Stimulated activated CD4-positive, alpha-beta T cell treated with anti-CD3 and anti-CD28 coated beads, Interleukin-4, amount 100 ng/mL, for 24 hours (primary cell): ENCODE data around the gene CNMD.
"Not testable (repeated sequence)": the region's sequence is repeated elsewhere in the genome, so short reads cannot be mapped to it uniquely, and the experiment has no call there.

Experiments
- DNase-seq: peaks from one replicate; pipeline ENCODE4 v3.0.0-alpha.2; 2020

CNMD gene

DNA sequence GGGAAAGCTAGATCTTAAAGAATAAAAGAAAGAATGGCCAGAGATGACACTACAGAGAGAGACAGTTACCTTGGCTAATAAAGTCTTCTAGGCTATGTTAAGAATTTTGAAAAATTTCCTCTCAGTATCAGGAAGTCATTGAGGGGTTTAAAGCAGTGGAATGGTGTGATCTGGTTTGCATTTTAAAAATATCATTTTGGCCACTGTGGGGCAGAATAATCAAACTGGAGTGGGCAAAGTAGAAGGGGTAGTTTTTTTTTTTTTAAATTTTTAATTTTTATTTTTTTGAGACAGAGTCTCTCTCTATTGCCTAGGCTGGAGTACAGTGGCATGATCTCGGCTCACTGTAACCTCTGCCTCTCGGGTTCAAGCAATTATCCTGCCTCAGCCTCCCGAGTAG, 4.4 kb upstream of the CNMD start:
- no peak for DNase-seq

DNA sequence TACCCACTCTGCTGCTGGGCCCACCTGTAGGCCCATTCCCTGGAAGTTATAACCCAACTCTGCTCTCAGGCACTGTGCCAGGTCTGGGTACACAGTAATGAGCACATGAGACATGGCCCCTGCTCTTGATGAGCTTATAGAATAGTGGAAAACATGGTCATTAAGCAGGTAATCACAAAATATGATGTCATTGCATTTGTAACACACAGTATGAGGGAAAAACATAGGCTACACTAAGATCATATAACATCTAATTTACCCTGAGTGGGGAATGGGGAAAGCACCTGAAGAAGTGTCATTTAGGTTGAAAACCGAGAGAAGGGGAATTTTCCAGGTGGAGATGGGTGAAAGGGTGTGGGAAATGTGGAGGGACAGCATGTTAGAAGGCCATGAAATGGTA, 3.9 kb upstream of the CNMD start:
- DNase-seq, result no peak

DNA sequence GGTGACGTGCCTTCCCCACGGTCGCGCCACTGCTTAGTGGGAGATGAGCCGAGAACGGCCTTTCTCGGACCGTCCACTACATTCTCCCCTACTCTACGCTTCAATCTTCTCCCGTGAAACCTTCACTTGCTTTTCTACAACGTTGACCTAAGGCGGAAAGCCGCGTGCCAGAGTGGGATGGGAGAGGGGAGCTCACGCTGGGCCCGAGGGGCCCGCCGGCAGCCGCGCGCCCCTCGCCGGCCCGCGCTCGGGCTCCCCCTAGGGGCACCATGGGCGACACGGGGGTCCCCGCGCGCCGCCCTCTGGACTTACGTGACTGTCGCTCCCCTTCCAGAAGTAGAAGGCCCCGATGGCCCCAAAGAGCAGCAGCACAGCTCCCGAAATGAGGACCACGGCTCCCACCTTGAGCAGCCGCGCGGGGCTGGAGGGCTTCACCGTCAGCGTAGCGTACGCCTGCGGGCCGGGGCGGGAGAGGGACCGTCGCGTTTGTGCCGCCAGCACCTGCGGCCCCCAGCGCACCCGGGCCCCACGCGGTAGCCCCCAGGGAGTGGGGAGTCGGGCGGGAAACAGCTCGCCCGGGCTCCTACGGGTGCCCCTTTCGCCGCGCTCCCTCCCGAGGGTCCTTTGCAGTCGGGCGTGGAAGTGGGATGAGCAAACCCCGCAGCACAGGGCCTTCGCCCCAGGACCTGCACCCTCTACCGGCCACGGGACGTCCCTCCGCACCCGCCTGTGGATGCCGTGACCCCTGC, 727 bp downstream of the CNMD start:
- no peak for DNase-seq

DNA sequence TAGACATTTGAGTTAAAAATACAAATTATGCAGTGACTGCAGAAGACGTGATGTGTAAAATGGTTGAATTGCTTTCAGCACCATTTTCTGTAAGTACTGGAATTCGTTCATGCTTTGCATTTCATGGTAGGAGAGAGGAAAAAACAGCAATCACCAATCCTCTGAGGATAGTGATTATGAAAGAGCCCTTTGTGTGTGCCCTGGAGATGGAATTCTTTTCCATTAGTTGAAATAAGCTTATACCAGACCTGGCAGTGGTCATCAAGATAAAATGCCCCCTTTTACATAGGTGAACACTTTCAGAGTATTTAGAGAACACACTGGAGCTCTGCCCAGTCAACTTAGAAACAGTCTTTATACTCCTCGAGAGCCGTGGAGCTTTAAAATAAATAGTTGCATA, 1.7 kb downstream of the CNMD start:
- no peak for DNase-seq

DNA sequence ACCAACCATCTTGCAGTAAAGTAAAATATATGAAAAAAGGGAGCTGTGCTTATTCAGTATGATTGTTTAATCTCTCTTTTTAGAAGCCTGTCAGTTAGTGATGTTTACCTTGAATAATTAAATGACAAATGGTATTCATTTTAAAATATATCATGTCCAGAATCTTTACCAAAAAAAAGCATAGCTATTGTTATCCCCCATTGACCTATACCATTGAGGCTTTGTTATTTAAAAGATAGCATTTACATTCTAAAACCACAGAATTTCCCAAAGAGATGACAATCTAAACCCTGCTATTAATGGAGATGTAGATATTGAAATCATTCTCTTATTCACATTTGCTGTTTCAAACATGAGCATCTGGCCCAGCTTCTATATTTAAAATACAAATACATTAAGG, 2.2 kb downstream of the CNMD start:
- no peak for DNase-seq

DNA sequence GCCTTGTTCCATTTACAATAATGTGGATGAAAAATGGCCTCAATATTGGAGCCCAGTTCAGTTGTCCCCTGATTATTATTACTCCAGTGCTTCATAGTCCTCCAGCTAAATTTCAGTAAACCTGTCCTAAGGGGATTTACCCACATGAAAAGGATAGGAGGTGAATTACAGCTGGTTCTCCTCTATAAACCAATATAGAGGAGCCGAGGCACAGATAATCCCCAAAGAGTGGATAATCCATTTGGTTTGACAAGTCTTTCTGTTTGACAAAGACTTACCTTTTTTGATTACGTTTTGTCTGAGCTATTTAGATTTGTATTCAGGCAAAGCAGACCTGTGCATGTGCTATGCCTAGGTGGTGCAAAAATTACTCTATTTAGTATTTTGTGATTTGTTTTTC, 2.7 kb downstream of the CNMD start:
- no peak for DNase-seq

DNA sequence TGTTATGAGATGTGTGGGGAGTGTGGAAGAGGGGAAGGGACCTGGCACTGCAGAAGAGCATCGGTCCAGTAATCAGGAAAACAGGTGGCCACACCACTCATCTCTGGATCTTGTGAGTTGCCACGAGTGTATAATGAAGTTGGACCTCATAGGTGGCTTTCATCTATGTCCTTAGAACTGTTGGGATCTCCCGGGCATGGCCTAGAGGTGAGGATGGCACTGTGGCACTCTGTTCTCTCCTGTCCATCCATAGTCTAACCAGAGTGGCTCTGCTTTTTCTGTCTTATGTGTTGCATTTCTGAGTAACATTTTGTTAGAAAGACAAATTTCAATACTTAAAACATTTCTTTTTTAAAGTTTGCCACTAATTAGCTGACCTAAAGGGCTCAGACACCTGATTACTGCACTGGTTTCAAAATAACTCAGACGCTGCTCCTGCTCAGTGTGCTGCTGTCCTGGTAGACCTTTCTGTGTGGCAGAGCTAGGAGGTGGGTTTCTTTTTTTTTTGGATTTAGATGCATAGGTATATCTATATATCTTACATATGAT, 5.5 kb downstream of the CNMD start:
- DNase-seq, result no peak

DNA sequence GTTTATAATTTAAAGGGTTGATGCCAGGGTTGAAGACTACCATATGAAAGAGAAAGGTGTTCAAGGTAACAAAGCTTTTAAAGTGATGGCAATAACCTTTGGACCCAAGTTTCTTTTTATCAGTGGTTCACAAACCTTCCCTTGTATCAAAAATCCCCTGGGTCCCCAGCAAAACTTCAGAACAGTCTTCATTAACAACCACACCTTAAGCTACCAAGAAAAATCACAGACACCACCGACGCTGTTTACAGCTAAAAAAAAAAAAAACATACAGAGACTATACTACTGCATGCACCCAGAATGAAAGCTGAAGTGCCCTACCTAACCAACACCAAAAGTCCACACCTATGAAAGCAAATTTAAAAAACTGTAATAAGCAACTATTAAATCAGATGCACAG, 13.4 kb downstream of the CNMD start:
- no peak for DNase-seq

DNA sequence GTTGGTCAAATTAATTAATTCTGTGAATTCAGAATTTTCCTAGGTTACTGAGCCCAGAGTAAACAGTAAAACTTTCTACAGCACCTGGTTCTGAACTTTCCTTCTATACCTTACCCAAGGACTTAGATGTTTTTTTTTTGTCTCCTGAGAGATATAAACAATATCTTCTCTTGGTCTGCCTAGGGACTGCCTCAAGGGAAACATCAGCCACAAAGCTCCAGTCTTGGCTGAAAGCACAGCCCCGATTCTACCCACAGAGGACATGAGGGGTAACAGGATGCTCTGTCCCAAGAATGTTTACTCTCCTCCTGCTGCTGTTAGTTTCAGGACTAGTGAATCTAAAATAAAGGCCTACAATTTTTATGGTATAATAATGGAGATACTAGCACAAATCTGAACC, 14.3 kb downstream of the CNMD start:
- no peak for DNase-seq

DNA sequence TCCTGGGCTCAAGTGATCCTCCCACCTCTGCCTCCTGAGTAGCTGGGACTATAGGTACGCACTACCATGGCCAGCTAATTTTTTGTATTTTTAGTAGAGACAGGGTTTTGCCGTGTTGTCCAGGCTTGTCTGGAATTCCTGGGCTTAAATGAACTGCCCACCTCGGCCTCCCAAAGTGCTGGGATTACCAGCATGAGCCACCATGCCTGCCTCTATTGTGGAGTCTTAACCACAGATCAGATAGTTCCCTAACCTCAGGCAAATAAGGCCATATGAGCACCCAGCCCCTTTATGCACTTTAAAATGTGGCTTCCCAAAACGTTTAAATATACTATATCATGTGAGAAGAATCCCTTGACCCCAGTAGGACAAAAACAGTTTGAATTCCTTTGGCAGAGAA, 16.4 kb downstream of the CNMD start:
- DNase-seq, result no peak

DNA sequence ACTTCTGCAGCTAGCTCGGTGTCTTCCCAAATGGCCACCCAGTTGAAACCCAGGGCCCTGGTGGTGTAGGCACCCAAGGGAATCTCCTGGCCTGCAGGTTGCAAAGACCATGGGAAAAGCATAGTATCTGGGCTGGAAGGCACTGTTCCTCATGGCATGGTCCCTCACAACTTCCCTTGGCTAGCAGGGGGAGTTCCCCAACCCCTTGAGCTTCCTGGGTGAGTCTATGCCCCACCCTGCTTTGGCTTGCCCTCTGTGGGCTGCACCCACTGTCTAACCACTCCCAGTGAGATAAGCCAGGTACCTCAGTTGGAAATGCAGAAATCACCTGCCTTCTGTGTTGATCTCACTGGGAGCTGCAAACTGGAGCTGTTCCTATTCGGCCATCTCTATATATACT, 18.3 kb downstream of the CNMD start:
- DNase-seq, result not testable (repeated sequence)

DNA sequence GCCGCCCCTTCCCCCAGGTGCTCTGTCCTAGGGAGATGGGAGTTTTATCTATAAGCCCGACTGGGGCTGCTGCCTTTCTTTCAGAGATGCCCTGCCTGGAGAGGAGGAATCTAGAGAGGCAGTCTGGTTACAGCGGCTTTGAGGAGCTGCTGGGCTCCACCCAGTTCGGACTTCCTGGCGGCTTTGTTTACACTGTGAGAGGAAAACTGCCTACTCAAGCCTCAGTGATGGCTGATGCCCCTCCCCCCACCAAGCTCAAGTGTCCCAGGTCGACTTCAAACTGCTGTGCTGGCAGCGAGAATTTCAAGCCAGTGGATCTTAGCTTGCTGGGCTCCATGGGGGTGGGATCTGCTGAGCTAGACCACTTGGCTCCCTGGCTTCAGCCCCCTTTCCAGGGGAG, 18.7 kb downstream of the CNMD start:
- not testable (repeated sequence) for DNase-seq

DNA sequence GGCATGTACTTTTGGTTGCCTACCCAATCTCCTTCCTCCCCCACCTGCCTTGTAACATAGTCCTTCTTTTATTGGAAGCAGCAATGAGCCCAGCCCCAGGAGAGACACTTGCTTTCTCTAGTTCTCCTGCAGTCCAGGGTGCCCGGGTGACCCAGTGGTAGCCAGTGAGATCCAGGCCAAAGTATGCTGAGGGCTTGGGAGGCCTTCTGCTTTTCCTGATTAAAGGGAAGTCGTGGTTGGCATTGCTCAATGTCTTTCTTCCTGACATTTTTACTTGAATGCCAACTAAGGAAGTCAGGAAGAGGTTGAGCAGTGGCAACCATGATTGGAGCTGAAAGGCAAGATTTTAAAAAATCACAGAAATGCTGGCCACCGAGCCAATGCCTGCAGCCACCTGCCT, 25.7 kb downstream of the CNMD start:
- no peak for DNase-seq

DNA sequence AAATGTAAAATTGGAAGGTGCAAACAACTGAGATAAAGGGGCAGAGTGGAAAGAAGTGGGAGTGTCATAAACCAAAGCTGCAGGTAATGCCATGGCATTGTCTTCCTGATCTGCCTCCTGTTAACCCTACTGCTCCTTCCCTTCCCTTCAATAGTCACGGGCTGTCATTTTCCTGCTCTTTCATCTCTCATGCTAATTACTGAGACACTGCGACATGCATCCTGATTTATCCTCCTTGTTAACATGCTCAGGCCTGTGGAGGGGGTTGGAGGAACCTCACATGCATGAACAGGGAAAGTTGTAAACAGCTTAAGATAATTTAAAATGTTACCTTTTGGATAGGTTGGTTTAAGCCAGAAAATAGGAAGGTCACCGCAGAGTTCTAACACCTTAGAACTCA, 27.2 kb downstream of the CNMD start:
- DNase-seq, result no peak

DNA sequence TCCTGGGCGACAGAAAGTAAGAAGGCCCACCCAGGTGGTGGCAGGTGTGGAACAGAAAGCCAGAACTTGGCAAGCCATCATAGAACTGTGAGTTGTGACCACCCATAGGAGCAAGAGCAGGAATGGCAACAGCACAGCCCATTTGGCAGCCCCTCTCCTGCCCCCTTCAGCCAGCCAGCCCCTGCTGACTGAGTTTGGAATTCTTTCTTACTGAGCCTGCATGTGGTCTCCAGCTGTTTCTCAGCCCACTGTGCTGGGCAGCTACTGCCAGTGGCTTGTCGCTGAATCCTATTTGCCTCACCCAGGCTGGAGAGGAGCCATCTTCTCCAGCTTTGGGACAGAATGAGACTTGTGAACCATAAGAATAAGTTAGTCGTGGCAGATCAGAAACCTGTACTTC, 28.3 kb downstream of the CNMD start:
- DNase-seq, result no peak

DNA sequence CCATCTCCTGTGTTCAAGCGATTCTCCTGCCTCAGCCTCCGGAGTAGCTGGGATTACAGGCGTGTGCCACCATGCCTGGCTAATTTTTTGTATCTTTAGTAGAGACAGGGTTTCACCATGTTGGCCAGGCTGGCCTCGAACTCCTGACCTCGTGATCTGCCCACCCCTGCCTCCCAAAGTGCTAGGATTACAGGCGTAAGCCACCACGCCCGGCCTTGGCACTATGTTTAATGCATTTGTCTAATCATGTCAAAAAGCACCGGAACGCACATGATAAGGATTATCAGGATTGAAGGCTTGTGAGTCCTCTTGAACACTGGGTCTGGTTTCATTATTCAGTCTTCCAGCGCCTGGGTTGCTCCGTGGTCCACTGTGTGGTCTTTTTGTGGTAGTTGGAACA, 31.4 kb downstream of the CNMD start:
- not testable (repeated sequence) for DNase-seq

DNA sequence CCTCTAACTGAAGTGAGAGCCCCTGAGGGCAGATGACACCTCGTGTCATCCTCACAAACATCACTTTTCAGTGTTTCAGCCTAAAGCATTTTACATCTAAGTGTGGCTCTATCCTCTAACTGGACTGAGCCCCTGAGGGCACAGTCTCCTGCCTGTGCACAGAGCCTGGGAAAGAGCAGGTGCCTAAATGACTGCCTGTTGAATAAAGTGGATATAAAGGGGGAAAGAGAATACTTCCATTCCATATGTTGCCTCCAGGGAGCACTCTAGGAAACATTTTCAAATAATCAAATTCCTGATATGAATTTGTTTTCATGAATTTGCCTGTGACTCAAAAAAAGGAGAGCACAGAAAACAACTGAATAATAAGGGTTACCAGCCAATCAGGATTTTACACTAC, 32.2 kb downstream of the CNMD start:
- DNase-seq, result no peak

DNA sequence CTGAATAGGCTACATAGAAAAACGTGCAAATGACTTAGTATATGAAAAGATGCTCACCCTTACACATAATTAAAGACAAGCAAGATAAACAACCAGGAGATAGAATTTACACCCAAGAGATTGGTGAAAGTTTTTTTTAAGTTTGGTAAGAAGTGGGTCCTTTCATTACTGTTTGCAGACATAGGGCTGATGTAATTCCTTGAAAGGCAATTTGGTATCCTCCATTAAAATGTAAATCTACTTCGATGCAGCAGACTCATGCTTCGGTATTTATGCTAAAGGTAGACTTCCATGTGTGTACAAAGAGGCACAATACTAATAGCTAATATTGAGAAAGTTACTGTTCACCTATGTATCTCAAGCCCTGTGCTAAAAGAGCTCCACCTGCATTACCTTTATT, 33.5 kb downstream of the CNMD start:
- DNase-seq, result no peak

DNA sequence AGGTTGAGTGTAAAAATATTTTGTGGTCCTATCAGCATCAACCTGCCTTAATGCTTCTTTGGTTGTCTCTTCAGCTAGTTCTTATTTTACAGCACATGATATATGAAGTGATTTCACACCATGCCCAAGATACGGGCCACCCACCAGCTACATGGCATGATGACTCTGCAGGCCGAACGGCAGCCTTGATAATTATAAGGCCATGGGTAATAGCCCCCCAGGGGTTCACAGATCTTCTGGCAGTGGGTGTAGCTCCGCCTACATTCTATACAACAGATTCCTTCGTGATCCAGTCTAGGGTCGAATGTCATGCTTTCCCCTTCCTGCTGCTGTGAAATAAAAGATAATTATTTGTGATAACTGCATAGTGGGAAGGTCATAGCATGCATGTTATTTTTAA, 36.1 kb downstream of the CNMD start:
- no peak for DNase-seq

DNA sequence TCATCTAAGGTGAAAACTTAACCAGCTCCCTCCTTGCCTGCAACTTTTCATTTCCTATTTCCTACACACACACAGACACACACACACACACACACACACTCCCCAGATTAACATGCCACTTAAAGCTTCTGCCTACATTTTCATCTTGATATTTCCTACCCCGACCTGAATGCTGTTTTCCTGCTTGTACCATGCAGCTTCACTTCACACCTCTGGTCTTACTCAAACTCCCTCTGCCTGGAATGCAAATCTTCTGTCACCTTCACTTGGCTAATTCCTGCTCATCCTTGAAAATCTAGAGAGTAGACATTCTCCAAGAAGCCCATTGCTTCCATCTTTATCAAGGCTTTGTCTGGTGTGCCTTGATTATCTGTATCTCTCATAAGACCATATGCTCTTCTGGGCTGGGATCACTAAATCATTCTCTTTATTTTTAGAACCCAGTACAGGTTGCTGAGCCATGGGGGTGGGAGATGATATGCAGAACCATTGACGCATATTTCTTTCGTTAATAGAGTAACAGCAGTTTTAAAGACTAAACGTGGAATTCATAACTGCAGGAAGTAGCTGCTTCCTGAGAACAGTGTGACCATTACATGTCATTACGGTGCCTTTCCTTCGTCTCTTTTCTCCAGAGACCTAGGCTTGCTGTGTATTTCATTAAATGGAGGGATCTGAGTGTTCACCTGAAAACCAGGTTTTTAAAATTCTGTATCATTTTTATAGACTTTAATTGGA, 37.7 kb downstream of the CNMD start:
- no peak for DNase-seq

DNA sequence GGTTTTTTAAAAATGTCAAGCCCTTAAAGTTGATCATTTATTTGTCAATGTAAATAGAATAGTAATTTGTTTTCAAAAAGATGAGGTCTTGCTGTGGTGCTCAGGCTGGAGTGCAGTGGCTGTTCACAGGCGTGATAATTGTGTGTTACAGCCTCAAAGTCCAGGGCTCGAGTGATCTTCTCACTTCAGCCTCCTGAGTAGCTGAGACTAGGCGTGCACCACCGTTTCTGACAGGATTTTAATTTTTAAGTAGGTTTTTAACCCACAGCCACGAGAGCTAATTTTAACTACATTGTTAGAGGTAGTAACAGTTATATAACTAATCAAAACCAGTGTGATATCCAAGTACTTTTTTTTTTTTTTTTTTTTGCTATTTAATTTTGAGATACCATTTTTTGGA, 43.1 kb downstream of the CNMD start:
- DNase-seq, result no peak

DNA sequence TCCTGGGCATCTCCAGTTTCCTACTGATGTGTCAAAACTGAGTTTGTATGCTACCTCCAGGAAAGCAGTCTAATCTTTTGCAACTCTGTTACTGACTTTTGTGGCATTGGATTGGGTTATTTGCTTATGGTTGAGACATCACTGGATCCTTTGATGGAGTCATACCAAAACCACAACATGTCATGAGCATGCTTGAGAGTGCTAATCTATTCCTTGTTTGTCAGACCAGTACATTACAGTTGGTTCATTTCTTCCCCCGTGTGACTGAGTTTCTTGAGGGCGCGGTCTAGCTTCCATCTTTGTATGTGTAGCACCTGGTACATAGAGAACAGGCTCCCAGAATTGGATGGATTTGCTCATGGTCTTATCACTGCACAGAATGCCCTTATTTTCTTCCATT, 43.8 kb downstream of the CNMD start:
- DNase-seq, result peak; percentile 19

DNA sequence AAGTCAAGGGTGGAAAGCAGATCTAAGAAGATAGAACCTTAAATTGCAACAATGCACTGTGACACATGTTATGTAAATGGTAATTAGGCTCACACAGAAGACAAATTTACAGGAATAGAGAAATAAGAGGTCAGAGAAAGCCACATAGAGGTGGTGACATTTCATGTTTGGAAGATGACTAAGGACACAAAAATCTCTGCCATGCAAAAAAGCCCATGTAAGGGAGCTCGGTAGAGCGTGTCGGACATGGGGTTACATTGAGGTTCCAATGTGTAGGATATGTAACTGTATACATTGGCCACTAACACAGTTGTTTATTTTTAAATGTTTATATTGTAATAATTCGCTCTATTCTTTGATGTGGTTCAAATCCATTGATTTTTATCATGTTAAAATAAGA, 53.2 kb downstream of the CNMD start:
- no peak for DNase-seq

DNA sequence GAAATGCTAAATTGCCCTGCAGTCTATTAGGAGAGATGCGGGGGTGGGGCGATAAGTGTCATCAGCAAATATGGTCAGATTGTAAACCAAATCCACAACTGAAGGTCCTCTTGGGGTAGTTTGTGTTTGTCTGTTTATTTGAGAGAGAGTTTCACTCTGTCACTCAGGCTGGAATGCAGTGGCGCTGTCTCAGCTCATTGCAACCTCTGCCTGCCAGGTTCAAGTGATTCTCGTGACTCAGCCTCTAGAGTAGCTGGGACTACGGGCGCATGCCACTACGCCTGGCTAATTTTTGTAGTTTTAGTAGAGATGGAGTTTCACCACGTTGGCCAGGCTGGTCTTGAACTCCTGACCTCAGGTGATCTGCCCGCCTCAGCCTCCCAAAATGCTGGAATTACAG, 53.8 kb downstream of the CNMD start:
- not testable (repeated sequence) for DNase-seq

DNA sequence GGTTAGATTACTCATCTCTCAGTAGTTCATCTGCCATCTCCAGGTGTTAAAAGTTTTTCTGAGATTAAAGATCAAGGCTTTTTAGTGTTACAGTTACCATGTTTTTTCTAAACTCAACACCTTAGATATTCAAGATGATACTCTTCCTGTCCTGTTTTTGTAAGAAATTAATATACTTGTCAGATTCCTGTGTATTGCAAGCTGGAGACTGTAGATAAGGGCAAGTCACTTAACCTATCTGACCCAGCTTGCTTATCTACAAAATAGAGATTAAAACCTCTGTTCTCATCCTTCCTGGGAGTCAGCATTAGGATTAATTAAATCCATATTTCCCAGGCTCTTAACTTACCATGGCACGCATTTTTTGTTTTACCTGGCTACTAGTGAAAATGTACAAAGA, 61.8 kb downstream of the CNMD start:
- DNase-seq, result no peak
